ENCODE results near the gene ARHGAP26. TPM values are rescaled to one million over a fixed set of nuclear protein-coding genes. Genes with fewer than 3 reads are reported as not detected.

ARHGAP26 gene
- total and polyA plus RNA-seq, 4 donors = 5.4 to 52.3 (median 30.4) TPM

DNA sequence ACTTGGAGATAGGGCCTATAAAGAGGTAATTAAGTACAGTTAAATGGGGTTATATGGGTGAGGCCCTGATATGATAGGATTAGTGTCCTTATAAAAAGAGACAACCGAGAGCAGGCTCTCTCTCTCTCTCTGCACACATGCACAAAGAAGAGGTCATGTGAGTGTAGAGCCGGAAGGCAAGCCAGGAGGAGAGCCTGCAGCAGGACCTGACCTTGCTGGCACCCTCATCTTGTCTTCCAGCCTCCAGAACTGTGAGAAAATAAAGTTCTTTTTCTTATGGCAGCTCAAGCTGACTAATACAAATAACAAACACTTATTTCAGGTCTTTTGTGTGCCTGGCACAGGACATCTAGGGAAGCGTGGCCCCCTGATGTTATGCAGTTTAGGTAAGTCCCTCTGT, 62.1 kb downstream of the ARHGAP26 start:
- peaks cover 0 to 26% (median 0%) of the 10 kb centered on the region in 5 donors for H3K4me1 ChIP-seq (ENCODE audit: control insufficient read depth in 5 of 5, insufficient read depth in 5 of 5, low read length in 5 of 5)
- H3K27ac ChIP-seq (ENCODE audit: low read depth in 1 of 2, low read length in 1 of 2) = no peak overlapping the region
- no peak overlapping the region for H3K4me3 ChIP-seq
- WGBS, 2 donors = 91 to 96% methylated on average over 3 of the region's 3 CpGs
- no peak overlapping the region for H3K9ac ChIP-seq (ENCODE audit: insufficient read depth in 1 of 2, low read length in 2 of 2)
- H3K36me3 ChIP-seq (ENCODE audit: control insufficient read depth in 4 of 4, insufficient read depth in 4 of 4, low read length in 4 of 4) = no peaks in the 10 kb centered on the region
- ATAC-seq (ENCODE audit: insufficient read depth, low FRiP score) (no peak), DNase-seq (no peak)
- H3K9me3 ChIP-seq (ENCODE audit: control insufficient read depth in 4 of 4, insufficient read depth in 3 of 4, low read length in 3 of 4) = no peaks in the 10 kb centered on the region
- no peaks in the 10 kb centered on the region for H3K27me3 ChIP-seq (ENCODE audit: control insufficient read depth in 3 of 3, insufficient read depth in 3 of 3, low read length in 2 of 3)
- TF ChIP-seq, protein P1, sequence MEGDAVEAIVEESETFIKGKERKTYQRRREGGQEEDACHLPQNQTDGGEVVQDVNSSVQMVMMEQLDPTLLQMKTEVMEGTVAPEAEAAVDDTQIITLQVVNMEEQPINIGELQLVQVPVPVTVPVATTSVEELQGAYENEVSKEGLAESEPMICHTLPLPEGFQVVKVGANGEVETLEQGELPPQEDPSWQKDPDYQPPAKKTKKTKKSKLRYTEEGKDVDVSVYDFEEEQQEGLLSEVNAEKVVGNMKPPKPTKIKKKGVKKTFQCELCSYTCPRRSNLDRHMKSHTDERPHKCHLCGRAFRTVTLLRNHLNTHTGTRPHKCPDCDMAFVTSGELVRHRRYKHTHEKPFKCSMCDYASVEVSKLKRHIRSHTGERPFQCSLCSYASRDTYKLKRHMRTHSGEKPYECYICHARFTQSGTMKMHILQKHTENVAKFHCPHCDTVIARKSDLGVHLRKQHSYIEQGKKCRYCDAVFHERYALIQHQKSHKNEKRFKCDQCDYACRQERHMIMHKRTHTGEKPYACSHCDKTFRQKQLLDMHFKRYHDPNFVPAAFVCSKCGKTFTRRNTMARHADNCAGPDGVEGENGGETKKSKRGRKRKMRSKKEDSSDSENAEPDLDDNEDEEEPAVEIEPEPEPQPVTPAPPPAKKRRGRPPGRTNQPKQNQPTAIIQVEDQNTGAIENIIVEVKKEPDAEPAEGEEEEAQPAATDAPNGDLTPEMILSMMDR (IDR thresholded peaks at IDR 0.05; ENCODE audit: control extremely low read depth, extremely low read depth) = no peak

- no peak for ATAC-seq (ENCODE audit: insufficient read depth, low FRiP score)
- WGBS, 2 donors = 95 to 97% methylated on average over 7 of the region's 7 CpGs
Observed at GRCh38 chr5:142833517-142834449, 63.6 kb downstream of the ARHGAP26 start.

GRCh38 chr5:142834504-142834903, 64.3 kb downstream of the ARHGAP26 start:
- no peaks in the 10 kb centered on the region for H3K9me3 ChIP-seq (ENCODE audit: control insufficient read depth in 4 of 4, insufficient read depth in 3 of 4, low read length in 3 of 4)
- no peaks in the 10 kb centered on the region for H3K36me3 ChIP-seq (ENCODE audit: control insufficient read depth in 4 of 4, insufficient read depth in 4 of 4, low read length in 4 of 4)
- DNase-seq (no peak), ATAC-seq (ENCODE audit: insufficient read depth, low FRiP score) (no peak)
- no peak overlapping the region for H3K9ac ChIP-seq (ENCODE audit: insufficient read depth in 1 of 2, low read length in 2 of 2)
- WGBS, 2 donors = 94 to 99% methylated on average over 4 of the region's 4 CpGs
- H3K27me3 ChIP-seq (ENCODE audit: control insufficient read depth in 3 of 3, insufficient read depth in 3 of 3, low read length in 2 of 3) = no peaks in the 10 kb centered on the region
- no peak overlapping the region for H3K4me3 ChIP-seq
- peaks cover 0 to 10% (median 0%) of the 10 kb centered on the region in 5 donors for H3K4me1 ChIP-seq (ENCODE audit: control insufficient read depth in 5 of 5, insufficient read depth in 5 of 5, low read length in 5 of 5)
- TF ChIP-seq, protein P1 (IDR thresholded peaks at IDR 0.05; ENCODE audit: control extremely low read depth, extremely low read depth) = no peak
- no peak overlapping the region for H3K27ac ChIP-seq (ENCODE audit: low read depth in 1 of 2, low read length in 1 of 2)

More at GRCh38 chr5:142833517-142834449, 63.6 kb downstream of the ARHGAP26 start:
- peaks cover 0 to 15% (median 0%) of the 10 kb centered on the region in 5 donors for H3K4me1 ChIP-seq (ENCODE audit: control insufficient read depth in 5 of 5, insufficient read depth in 5 of 5, low read length in 5 of 5)
- H3K4me3 ChIP-seq = no peak overlapping the region
- H3K9ac ChIP-seq (ENCODE audit: insufficient read depth in 1 of 2, low read length in 2 of 2) = no peak overlapping the region
- no peak for DNase-seq
- no peaks in the 10 kb centered on the region for H3K9me3 ChIP-seq (ENCODE audit: control insufficient read depth in 4 of 4, insufficient read depth in 3 of 4, low read length in 3 of 4)
- H3K36me3 ChIP-seq (ENCODE audit: control insufficient read depth in 4 of 4, insufficient read depth in 4 of 4, low read length in 4 of 4) = no peaks in the 10 kb centered on the region
- H3K27ac ChIP-seq (ENCODE audit: low read depth in 1 of 2, low read length in 1 of 2) = no peak overlapping the region
- H3K27me3 ChIP-seq (ENCODE audit: control insufficient read depth in 3 of 3, insufficient read depth in 3 of 3, low read length in 2 of 3) = no peaks in the 10 kb centered on the region
- TF ChIP-seq, protein P1 (IDR thresholded peaks at IDR 0.05; ENCODE audit: control extremely low read depth, extremely low read depth) = no peak

All from lung (tissue), 12 donors.